ENCODE results near the gene PCSK5. TPM values are rescaled to one million over a fixed set of nuclear protein-coding genes. Genes with fewer than 3 reads are reported as not detected.

The PCSK5 gene
- total and polyA plus RNA-seq, 12 donors: 2.2 to 31.8 (median 8.4) TPM

- H3K27ac ChIP-seq: no peak overlapping the region
- TF ChIP-seq, protein P1, sequence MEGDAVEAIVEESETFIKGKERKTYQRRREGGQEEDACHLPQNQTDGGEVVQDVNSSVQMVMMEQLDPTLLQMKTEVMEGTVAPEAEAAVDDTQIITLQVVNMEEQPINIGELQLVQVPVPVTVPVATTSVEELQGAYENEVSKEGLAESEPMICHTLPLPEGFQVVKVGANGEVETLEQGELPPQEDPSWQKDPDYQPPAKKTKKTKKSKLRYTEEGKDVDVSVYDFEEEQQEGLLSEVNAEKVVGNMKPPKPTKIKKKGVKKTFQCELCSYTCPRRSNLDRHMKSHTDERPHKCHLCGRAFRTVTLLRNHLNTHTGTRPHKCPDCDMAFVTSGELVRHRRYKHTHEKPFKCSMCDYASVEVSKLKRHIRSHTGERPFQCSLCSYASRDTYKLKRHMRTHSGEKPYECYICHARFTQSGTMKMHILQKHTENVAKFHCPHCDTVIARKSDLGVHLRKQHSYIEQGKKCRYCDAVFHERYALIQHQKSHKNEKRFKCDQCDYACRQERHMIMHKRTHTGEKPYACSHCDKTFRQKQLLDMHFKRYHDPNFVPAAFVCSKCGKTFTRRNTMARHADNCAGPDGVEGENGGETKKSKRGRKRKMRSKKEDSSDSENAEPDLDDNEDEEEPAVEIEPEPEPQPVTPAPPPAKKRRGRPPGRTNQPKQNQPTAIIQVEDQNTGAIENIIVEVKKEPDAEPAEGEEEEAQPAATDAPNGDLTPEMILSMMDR (IDR thresholded peaks at IDR 0.05): no peak
- TF ChIP-seq POLR2A (IDR thresholded peaks at IDR 0.05): no peak
- DNase-seq: no peak
- peaks cover 0 to 12% of the 10 kb centered on the region in 2 donors for H3K36me3 ChIP-seq (replicated peaks in 1 of 2)
- WGBS, 4 donors: 78 to 89% (median 83%) methylated on average over 7 of the region's 7 CpGs
- H3K9me3 ChIP-seq (replicated peaks in 1 of 3): no peaks in the 10 kb centered on the region
- intact Hi-C loops (cut with DNase I): no loop called here
- no peaks in the 10 kb centered on the region for H3K27me3 ChIP-seq
- H3K4me3 ChIP-seq: no peak overlapping the region
- H3K4me1 ChIP-seq (replicated peaks in 1 of 2): peaks cover 0 to 3% of the 10 kb centered on the region in 2 donors
Observed at GRCh38 chr9:76023715-76024195, 133.3 kb downstream of the PCSK5 start.

DNA sequence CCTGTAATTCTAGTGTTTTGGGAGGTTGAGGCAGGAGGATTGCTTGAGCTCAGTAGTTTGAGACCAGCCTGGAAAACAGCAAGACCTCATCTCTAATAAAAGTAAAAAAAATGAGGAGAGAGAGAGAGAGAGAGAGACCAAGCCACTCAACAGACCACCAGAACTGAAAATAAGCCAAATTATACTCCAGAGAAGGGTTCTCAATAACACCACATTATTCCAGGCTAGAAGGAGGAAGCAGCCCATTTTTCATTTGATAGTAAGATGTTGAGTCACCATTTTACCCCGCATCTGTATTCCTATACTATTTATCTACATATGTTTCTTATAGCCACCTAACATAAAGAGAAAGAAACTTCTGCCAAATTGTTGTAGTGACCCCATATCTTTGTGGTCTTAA lies 134.8 kb downstream of the PCSK5 start:
- no peak overlapping the region for H3K27ac ChIP-seq
- H3K9me3 ChIP-seq (replicated peaks in 1 of 3): no peaks in the 10 kb centered on the region
- 91 to 94% (median 92%) methylated on average over 1 of the region's 1 CpG for WGBS, 4 donors
- no peaks in the 10 kb centered on the region for H3K4me1 ChIP-seq (replicated peaks in 1 of 2)
- intact Hi-C loops (cut with DNase I): no loop called here
- H3K4me3 ChIP-seq: no peak overlapping the region
- H3K36me3 ChIP-seq (replicated peaks in 1 of 2): peaks cover 0 to 12% of the 10 kb centered on the region in 2 donors
- no peak for DNase-seq
- TF ChIP-seq, protein P1 (IDR thresholded peaks at IDR 0.05): no peak
- no peak for TF ChIP-seq POLR2A (IDR thresholded peaks at IDR 0.05)
- H3K27me3 ChIP-seq: no peaks in the 10 kb centered on the region

GRCh38 chr9:76026796-76027195 lies 136.3 kb downstream of the PCSK5 start:
- no peaks in the 10 kb centered on the region for H3K27me3 ChIP-seq
- no peak overlapping the region for H3K4me3 ChIP-seq
- H3K9me3 ChIP-seq (replicated peaks in 1 of 3): no peaks in the 10 kb centered on the region
- no peak overlapping the region for H3K27ac ChIP-seq
- peaks cover 0 to 12% of the 10 kb centered on the region in 2 donors for H3K36me3 ChIP-seq (replicated peaks in 1 of 2)
- DNase-seq: no peak
- H3K4me1 ChIP-seq (replicated peaks in 1 of 2): no peaks in the 10 kb centered on the region
- 95 to 97% (median 96%) methylated on average over 6 of the region's 6 CpGs for WGBS, 4 donors
- TF ChIP-seq, protein P1 (IDR thresholded peaks at IDR 0.05): no peak
- intact Hi-C loops (cut with DNase I): no loop called here

DNA sequence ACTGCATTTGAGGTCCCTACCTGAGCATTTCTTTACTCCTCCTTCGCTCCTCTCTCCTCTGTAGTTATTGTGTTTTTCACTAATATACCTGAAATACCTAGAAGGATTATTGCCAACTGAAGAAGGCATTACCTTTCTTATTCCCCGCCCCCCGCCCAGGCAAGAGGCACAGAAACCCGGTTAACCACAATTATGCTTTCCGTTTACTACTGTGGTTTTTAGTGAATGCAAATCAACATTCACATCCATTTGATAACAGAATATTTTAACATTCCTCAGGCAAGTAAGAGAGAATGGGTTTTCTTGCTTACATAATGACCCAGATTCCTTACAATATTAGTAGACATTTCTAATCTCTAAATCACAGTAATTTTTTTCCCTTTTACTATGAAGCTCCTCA lies 136.9 kb downstream of the PCSK5 start:
- Histone ChIP-seq H3K27me3 (no peaks in the 10 kb centered on the region), H3K4me1 (replicated peaks in 1 of 2) (no peaks in the 10 kb centered on the region), H3K36me3 (replicated peaks in 1 of 2) (peaks cover 0 to 12% of the 10 kb centered on the region in 2 donors), H3K4me3 (no peak overlapping the region), H3K9me3 (replicated peaks in 1 of 3) (no peaks in the 10 kb centered on the region), H3K27ac (no peak overlapping the region)
- TF ChIP-seq, protein P1 (IDR thresholded peaks at IDR 0.05): no peak
- TF ChIP-seq POLR2A (IDR thresholded peaks at IDR 0.05): no peak
- WGBS, 4 donors: 78 to 90% (median 87%) methylated on average over 5 of the region's 5 CpGs
- intact Hi-C loops (cut with DNase I): no loop called here
- DNase-seq: no peak

Measured in adrenal gland (tissue), 12 donors.